Kidney glomerular epithelial cell (primary cell): Measurements from ENCODE around the gene ZNF80.
"Not testable (repeated sequence)": the region's sequence is repeated elsewhere in the genome, so short reads cannot be mapped to it uniquely, and the experiment has no call there.

Source experiments
- DNase-seq: peaks from one replicate; lab custom pipeline; 2025; lab: John Stamatoyannopoulos, UW

The ZNF80 gene

DNA sequence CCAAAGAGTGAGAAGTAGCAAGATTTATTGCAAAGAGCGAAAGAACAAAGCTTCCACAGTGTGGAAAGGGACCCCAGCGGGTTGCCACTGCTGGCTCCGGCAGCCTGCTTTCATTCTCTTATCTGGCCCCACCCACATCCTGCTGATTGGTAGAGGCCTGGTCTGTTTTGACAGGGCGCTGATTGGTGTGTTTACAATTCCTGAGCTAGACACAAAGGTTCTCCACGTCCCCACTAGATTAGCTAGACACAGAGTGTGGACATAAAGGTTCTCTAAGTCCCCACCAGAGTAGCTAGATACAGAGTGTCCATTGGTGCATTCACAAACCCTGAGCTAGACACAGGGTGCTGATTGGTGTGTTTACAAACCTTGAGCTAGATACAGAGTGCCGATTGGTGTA, at the start of gene ZNF80:
Gene ZNF80 (minus strand): TSS at position 101 of the 400 bp plus-strand sequence. CDS start 504 bp downstream, outside the sequence.
- DNase-seq = not testable (repeated sequence)

DNA sequence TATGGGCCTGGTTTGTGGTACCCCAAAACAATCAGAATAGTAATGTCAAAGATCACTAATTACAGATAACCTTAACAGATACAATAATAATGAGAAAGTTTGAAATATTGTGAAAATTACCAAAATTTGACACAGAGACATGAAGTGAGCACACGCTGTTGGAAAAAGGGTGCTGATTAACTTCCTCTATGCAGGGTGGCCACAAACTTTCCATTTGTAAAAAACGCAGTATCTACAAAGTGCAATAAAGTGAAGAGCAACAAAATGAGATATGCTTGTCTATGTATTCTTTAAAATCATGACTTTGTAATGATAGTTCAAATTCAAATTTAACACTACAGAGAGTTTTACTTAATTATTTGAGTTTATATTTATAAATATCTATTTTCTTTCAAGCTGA, 48.9 kb upstream of the ZNF80 start:
- no peak for DNase-seq

DNA sequence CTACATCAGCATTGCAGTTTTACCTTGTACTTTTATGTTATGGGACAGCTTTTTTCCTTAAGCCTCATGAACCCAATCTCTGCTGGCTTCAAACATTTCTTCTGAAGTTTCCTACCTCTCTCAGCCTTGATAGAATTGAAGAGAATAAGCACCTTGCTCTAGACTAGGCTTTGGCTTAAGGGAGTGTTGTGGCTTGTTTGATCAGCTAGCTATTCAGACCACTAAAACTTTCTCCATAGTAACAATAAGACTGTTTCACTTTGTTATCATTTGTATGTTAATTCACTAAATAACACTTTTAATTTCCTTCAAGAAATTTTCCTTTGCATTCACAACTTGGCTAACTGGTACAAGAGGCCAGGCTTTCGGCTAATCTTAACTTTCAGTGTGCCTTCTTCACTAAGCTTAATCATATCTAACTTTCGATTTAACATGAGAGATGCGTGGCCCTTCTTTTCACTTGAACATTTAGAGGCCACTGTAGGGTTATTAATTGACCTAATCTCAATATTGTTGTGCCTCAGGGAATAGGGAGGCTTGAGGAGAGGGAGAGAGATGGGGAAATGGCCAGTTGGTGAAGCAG, 48.4 kb upstream of the ZNF80 start:
- no peak for DNase-seq

DNA sequence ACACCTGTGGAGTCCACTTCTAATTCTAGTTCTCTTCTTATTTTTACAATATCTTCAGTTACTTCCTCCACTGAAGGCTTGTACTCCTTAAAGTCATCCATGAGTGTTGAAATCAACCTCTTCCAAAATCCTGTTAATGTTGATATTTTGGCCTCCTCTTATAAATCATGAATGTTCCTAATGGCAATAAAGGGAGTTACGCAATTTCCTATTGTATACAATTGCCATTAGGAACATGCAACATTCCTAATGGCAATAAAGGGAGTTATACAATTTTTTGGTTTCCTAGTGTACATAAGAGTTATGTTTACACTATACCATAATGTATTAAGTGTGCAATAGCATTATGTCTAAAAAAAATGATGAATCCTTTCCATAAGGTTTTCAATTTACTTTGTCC, 47.3 kb upstream of the ZNF80 start:
- DNase-seq = no peak

DNA sequence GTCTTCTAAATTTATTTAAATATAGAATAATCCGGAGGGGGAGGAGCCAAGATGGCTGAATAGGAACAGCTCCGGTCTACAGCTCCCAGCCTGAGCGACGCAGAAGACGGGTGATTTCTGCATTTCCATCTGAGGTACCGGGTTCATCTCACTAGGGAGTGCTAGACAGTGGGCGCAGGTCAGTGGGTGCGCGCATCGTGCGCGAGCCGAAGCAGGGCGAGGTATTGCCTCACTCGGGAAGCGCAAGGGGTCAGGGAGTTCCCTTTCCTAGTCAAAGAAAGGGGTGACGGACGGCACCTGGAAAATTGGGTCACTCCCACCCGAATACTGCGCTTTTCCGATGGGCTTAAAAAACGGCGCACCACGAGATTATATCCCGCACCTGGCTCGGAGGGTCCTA, 39.5 kb upstream of the ZNF80 start:
- DNase-seq = not testable (repeated sequence)

DNA sequence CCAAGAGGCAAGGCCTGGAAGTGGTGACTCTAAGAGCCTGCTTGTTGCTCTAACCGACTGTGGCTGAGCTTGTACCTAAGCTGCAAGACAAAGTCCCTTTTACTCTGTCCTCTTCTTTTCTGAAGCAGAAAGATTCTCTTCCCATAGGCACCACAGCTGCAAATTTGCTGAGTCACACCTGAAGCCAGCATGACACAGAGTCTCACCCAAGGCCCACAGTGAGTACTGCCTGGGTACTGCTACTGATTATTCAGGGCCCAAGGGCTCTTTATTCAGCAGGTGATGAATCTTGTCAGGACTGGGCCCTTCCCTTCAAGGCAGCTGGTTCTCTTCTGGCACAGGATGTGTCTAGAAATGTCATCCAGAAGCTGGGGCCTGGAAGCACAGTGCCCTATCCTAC, 37.6 kb upstream of the ZNF80 start:
- DNase-seq = peak; percentile 8

GRCh38 chr3:114272271-114272670, 34.9 kb upstream of the ZNF80 start:
- no peak for DNase-seq

- DNase-seq = no peak
Measured at GRCh38 chr3:114270019-114270418, 32.6 kb upstream of the ZNF80 start.

- DNase-seq = no peak
Measured at GRCh38 chr3:114260152-114260551, 22.8 kb upstream of the ZNF80 start.

DNA sequence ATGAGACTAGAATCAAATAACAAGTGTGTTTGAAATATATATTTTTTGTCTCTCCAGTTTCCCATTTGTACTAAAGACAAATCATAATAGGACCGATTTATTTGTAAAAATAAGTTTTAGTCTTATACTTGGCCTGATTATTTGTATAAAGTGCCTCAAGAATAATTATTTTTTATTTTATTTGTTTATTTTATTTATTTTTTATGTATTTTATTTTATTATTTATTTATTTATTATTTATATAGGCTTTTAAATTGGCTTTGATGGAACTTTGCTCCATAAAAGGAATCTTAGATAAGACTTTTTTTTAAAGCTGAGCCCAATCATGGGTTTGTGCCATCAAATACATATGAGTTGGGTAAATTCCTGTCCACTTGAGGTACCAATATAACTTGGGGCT, 22.2 kb upstream of the ZNF80 start:
- no peak for DNase-seq

DNA sequence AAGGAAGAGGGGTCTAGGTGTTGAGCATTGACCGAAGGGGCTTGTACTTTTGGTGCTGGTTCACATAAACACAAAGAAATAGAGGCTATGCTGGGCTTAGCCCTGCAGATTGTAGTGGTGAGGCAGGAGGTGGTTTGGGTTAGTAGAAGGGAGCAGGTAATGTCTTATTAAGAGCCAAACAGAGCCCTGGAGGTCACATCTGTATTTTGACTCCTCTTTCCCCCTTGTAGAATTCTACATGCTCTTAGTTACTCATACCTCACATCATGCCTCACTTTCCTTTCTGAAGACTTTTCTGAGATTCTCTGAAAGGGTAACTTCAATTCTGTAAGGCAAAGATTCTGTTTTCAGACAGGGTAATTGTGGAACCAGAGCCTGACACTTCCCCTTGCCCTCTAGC, 16.1 kb upstream of the ZNF80 start:
- no peak for DNase-seq

DNA sequence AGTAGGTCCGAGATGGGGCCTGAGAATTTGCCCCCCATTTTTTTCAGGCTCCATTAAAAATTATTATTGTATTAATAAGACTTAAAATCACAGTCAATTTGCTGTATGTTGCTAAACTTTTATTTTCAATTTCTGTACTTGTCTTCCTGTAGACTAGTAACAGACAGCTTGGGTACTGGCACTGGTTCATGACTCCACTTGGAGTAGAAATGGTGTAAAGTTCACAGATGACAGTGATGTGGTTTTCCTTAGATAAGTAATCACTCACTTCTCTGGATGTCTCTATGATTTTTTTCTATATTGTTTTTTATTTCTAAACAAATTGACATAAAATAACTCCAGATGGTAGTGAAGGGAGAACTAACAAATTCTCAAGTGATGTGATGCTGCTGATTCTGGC, 15.6 kb upstream of the ZNF80 start:
- DNase-seq = no peak

- no peak for DNase-seq
Measured at GRCh38 chr3:114242947-114243346, 5.6 kb upstream of the ZNF80 start.

- DNase-seq = no peak
Measured at GRCh38 chr3:114241262-114241661, 3.9 kb upstream of the ZNF80 start.

GRCh38 chr3:114238146-114238785, 888 bp upstream of the ZNF80 start:
- not testable (repeated sequence) for DNase-seq

- DNase-seq = no peak
Measured at GRCh38 chr3:114235431-114235830, 1.9 kb downstream of the ZNF80 start.

DNA sequence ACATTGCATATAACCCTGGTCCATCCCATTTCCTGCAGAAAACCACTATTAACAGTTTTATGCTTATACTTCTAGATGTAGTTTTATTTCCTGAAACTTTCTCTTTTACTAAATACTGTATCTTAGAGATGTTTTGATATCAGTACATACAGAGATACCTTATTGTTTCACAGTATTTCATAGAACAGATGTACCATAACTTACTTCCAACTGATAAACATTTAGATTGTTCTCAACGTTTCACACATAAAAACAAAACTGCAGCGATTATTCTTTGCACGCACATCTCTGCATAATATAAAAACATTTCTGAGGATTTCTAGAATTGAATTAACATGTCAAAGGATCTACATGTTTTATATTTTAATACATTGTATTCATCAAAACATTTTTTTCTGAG, 2.6 kb downstream of the ZNF80 start:
- DNase-seq = no peak

DNA sequence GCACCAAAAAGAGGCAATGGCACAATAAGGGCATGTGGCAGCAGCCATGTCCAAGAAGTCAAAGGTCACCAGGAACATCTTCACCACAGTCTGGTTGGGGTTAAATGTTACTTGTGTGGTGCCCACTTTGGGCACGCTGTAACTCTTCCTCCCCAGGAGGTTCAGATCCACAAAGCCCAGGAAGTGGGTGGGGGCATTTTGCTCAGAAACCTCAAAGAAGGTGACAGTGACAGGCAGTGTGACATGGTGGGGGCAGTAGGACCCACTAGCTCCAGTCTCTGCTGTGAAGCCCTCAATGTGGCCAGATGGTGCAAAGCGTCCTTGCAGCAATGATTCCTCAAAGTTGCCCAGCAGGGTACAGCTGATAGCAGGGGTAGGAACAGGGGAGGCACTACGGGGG, 5.8 kb downstream of the ZNF80 start:
- no peak for DNase-seq

- no peak for DNase-seq
Measured at GRCh38 chr3:114227076-114227475, 10.3 kb downstream of the ZNF80 start.

GRCh38 chr3:114226313-114226712, 11.1 kb downstream of the ZNF80 start:
- no peak for DNase-seq

GRCh38 chr3:114223143-114223542, 14.2 kb downstream of the ZNF80 start:
- no peak for DNase-seq

- DNase-seq = no peak
Measured at GRCh38 chr3:114221881-114222264, 15.5 kb downstream of the ZNF80 start.

DNA sequence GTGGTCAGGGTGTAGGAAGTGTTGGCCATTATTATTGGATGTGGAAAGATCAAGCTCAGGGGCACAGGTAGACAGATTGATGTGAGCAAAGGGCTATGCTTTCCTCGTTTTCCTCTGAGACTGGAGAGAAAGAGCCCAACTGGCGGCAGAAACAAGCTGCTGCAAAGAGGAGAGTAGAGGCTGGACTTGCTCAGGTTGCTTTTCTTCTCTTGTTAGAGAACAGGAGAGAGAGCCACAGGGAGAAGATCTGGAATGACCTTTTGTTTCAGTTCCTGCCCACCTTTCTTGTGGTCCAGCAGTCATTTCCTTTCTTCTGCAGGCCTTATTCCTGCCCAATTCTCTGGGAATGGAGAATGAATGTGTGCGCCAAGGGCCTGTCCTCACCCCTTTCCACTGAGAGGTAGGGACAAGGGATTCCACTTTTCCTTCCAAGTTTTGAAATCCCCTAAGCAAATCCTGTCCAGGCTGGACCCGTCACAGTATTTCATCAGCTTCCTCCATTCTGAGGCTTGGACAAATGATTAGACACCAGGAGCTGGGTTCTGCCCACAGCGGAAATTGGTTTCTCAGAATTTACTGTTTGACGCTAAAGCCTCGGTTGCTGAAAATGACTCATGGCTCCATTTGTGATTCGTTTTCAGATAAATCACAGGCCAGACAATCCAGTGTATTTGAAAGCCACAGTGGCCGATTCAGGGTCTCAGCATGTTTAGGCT, 16.1 kb downstream of the ZNF80 start:
- DNase-seq = no peak

DNA sequence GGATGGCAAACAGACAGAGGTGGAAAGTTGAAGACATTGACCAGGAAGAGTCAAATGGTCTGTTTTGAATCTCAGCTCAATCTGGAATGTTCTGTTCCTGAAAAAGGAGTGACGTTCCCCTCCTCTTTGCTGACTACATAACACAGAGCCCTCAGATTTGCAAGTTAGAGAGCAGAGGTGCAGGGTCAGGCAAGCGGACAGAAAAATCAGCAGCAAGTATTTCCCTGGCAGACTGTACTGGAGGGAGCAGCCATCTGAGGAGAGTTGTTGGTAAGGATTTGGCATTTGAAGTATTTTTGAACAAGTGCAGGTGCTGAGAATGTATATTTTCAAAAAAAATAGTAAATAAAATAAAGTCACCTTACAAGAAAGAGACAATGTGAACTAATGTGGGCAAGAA, 17.6 kb downstream of the ZNF80 start:
- DNase-seq = no peak
